GM13977 (cell line): ENCODE measurements around the gene FOXM1.

ENCODE experiments used
- DNase-seq: peaks from one replicate; pipeline ENCODE4 v3.0.0; 2012; ENCODE audit warnings: low spot score
- CTCF ChIP-seq: IDR thresholded peaks from 2 replicates; pipeline ENCODE4 v1.5.1; 2012; ENCODE audit warnings: mild to moderate bottlenecking, control low read depth; ENCODE audit not compliant: insufficient read depth; ENCODE audit errors: extremely low read depth, missing control alignments
- in situ Hi-C: fragments of 300-500 bp; cut with MboI; formaldehyde crosslinking; loops from one replicate; pipeline ENCODE4 v1.12.0; 2022; ENCODE audit warnings: low sequenced_read_pairs, low pct_unique_long_range_greater_than_20kb, mixed read lengths, inconsistent platforms; ENCODE audit not compliant: unreplicated experiment

FOXM1 gene

GRCh38 chr12:2826036-2826435, 50.9 kb downstream of the FOXM1 start:
- no peak for DNase-seq
- no peak for TF ChIP-seq CTCF
- in situ Hi-C loops = no loop called here

- TF ChIP-seq CTCF = no peak
- in situ Hi-C loops = no loop called here
- no peak for DNase-seq
These were observed 51.8 kb downstream of the FOXM1 start for GRCh38 chr12:2825132-2825531.

DNA sequence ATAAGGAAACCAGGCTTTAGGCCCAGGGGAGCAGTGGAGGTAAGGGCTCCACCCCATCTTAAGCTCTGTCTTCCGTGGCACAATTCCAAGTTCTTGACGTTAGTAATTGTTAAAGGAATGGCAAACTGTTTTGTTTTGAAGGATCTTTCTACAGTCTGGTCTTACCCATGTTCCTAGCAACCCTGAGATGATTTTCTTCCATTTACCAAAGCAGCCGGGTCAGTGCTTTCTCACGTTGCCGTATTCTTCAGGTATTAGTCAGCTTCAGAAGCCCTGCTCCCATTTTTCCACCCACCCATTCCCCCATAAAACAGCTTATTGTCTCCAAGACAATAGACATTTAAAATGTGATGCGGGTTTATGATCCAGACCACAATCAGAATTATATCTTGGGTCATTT, 52.4 kb downstream of the FOXM1 start:
- no peak for TF ChIP-seq CTCF
- no peak for DNase-seq
- in situ Hi-C loops = no loop called here

- no peak for DNase-seq
- no peak for TF ChIP-seq CTCF
- in situ Hi-C loops = no loop called here
These were observed 53.5 kb downstream of the FOXM1 start for GRCh38 chr12:2823483-2823882.

GRCh38 chr12:2820432-2820831, 56.5 kb downstream of the FOXM1 start:
- no peak for TF ChIP-seq CTCF
- DNase-seq = no peak
- in situ Hi-C loops = no loop called here

DNA sequence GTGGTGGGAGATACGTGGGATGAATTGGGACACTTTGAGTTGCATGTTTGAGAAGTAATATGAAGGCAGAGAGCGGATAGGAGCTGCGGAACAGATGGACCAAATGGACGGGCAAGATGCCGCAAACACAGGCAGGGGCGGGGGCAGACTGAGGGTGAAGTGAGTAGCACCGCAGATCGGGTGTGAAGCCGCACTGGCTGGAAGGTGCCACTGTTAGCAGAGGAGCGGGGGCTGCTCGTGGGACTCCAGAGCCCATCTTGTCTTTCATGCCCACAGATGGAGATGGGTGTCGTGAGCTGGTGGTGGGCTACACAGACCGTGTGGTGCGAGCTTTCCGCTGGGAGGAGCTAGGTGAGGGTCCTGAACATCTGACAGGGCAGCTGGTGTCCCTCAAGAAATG, 57.2 kb downstream of the FOXM1 start:
- DNase-seq = no peak
- in situ Hi-C loops = no loop called here
- TF ChIP-seq CTCF = no peak

- TF ChIP-seq CTCF = peak; percentile 81
- in situ Hi-C loops = no loop called here
- DNase-seq = peak; percentile 66
These were observed 63.5 kb downstream of the FOXM1 start for GRCh38 chr12:2813214-2814185.
